Neural cell (in vitro differentiated cells): Measurements from ENCODE around the gene PPP1R36. TPM values are rescaled to one million over a fixed set of nuclear protein-coding genes. Genes with fewer than 3 reads are reported as not detected.

Source experiments
- H2AFZ ChIP-seq: fragments of 200-600, 300-800 bp; sonication (generic), shearing (Covaris generic); 2 replicates; pipeline ENCODE4 v1.6.0; 2014; ENCODE audit warnings: low read depth, mild to moderate bottlenecking, antibody characterized with exemption, low read length, moderate library complexity
- H3F3A ChIP-seq: fragments of 200-600 bp; shearing (Covaris generic); 2 replicates; pipeline ENCODE4 v1.6.1; 2016; ENCODE audit warnings: mild to moderate bottlenecking, moderate library complexity, mixed read lengths, antibody characterized with exemption, low read length; ENCODE audit not compliant: insufficient read depth, poor library complexity, severe bottlenecking
- H3K27ac ChIP-seq: fragments of 200-600, 300-800 bp; sonication (generic), shearing (Covaris generic); 2 replicates; pipeline ENCODE4 v1.5.1; 2014; ENCODE audit warnings: mild to moderate bottlenecking, low read length, moderate library complexity
- H3K27me3 ChIP-seq: fragments of 300-800, 200-600 bp; sonication (generic), shearing (Covaris generic); 2 replicates; pipeline ENCODE4 v1.6.0; 2014; ENCODE audit warnings: mild to moderate bottlenecking, low read depth, low read length, moderate library complexity; ENCODE audit not compliant: insufficient read depth
- H3K36me3 ChIP-seq: fragments of 300-800, 200-600 bp; sonication (generic), shearing (Covaris generic); 2 replicates; pipeline ENCODE4 v1.5.1; 2014; ENCODE audit warnings: mild to moderate bottlenecking, antibody characterized with exemption, low read length, moderate library complexity; ENCODE audit not compliant: insufficient read depth
- H3K4me2 ChIP-seq: fragments of 300-800, 200-600 bp; sonication (generic), shearing (Covaris generic); 2 replicates; pipeline ENCODE4 v1.6.0; 2014; ENCODE audit warnings: mild to moderate bottlenecking, low read length
- H3K4me3 ChIP-seq: fragments of 300-800, 200-600 bp; sonication (generic), shearing (Covaris generic); 2 replicates; pipeline ENCODE4 v1.5.1; 2014; ENCODE audit warnings: mild to moderate bottlenecking, low read length, moderate library complexity
- H3K79me2 ChIP-seq: fragments of 200-600 bp; shearing (Covaris generic); replicated peaks from 2 replicates; pipeline ENCODE4 v1.6.0; 2014; ENCODE audit warnings: mild to moderate bottlenecking, low read length, moderate library complexity; ENCODE audit not compliant: insufficient read depth
- H3K9ac ChIP-seq: fragments of 300-800, 200-600 bp; sonication (generic), shearing (Covaris generic); 2 replicates; pipeline ENCODE4 v1.6.1; 2016; ENCODE audit warnings: mild to moderate bottlenecking, low read length, mixed read lengths
- H3K9me2 ChIP-seq: fragments of 200-600 bp; shearing (Covaris generic); 2 replicates; pipeline ENCODE4 v1.6.1; 2016; ENCODE audit warnings: mild to moderate bottlenecking, low read length, mixed read lengths; ENCODE audit not compliant: insufficient read depth
- H3K9me3 ChIP-seq: fragments of 200-600, 300-800 bp; sonication (generic), shearing (Covaris generic); 2 replicates; pipeline ENCODE4 v1.6.1; 2016; ENCODE audit warnings: mild to moderate bottlenecking, mixed run types, low read length, moderate library complexity, mixed read lengths
- H4K20me1 ChIP-seq: fragments of 200-600 bp; shearing (Covaris generic); 2 replicates; pipeline ENCODE4 v1.6.1; 2016; ENCODE audit warnings: mild to moderate bottlenecking, mixed run types; ENCODE audit not compliant: insufficient read depth
- EP300 ChIP-seq: fragments of 450-650 bp; conservative IDR thresholded peaks from 2 replicates; pipeline ENCODE4 v1.6.1; 2014; ENCODE audit warnings: antibody characterized with exemption, mild to moderate bottlenecking, moderate library complexity; ENCODE audit not compliant: poor library complexity, severe bottlenecking
- EZH2 ChIP-seq: fragments of 200-600, 300-800 bp; shearing (Covaris generic), sonication (generic); IDR thresholded peaks from 2 replicates; pipeline ENCODE4 v1.6.1; 2014; ENCODE audit warnings: antibody characterized with exemption, low read length, borderline replicate concordance, mild to moderate bottlenecking; ENCODE audit not compliant: insufficient read depth, poor library complexity, severe bottlenecking
- MXI1 ChIP-seq: fragments of 450-650 bp; conservative IDR thresholded peaks from 2 replicates; pipeline ENCODE4 v1.6.1; 2014; ENCODE audit warnings: antibody characterized with exemption, mild to moderate bottlenecking; ENCODE audit not compliant: poor library complexity, severe bottlenecking
- POLR2AphosphoS5 ChIP-seq: IDR thresholded peaks from 2 replicates; pipeline ENCODE4 v1.6.1; 2012
- RAD21 ChIP-seq: fragments of 450-650 bp; conservative IDR thresholded peaks from 2 replicates; pipeline ENCODE4 v1.6.1; 2014; ENCODE audit warnings: antibody characterized with exemption, mild to moderate bottlenecking, moderate library complexity
- SMC3 ChIP-seq: fragments of 450-650 bp; conservative IDR thresholded peaks from 2 replicates; pipeline ENCODE4 v1.6.1; 2014; ENCODE audit warnings: antibody characterized with exemption, mild to moderate bottlenecking, moderate library complexity; ENCODE audit not compliant: poor library complexity
- TAF1 ChIP-seq: IDR thresholded peaks from 2 replicates; pipeline ENCODE4 v1.6.1; 2012; ENCODE audit warnings: low read depth
- polyA plus RNA-seq: library from polyadenylated mRNA; depleted of rRNA; stranded (reverse); fragments of >200 nt; gene quantifications from 2 replicates; pipeline ENCODE4 v1.2.3, GENCODE V29; 2014
- TF ChIP-seq, protein P1 (sequence below): fragments of 450-650 bp; IDR thresholded peaks from 2 replicates; pipeline ENCODE4 v1.5.1; 2014; ENCODE audit warnings: antibody characterized with exemption, mild to moderate bottlenecking, moderate library complexity; ENCODE audit not compliant: poor library complexity, severe bottlenecking
- TF ChIP-seq, protein P2 (sequence below): IDR thresholded peaks from 2 replicates; pipeline ENCODE4 v1.6.1; 2012; ENCODE audit warnings: borderline replicate concordance

PPP1R36 gene
- polyA plus RNA-seq, 1 donor from 2014 or later: not detected

DNA sequence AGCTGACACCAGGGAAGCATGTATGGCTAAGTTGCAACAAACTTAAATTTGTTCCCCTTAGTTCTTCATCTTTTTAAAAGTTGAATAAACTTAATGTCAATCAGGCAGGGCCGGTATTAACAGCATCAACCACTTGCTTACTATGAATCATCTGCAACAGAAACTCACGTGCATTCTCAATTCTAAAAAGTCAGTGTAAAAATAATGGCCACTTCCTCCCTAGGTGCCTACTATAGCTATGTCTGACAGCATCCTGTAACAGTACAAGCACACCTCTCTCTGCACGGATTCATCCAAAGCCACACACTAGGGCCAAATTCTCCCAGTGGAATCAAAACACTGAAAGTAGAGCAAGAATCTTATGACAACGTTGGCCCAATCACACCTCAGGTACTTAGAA is 48.6 kb downstream of the PPP1R36 start:
- no peak overlapping the region for H3K4me2 ChIP-seq
- H3K27me3 ChIP-seq: no peaks in the 10 kb centered on the region
- no peaks in the 10 kb centered on the region for H3K36me3 ChIP-seq
- H3K9ac ChIP-seq: no peak overlapping the region
- TF ChIP-seq, protein P1, sequence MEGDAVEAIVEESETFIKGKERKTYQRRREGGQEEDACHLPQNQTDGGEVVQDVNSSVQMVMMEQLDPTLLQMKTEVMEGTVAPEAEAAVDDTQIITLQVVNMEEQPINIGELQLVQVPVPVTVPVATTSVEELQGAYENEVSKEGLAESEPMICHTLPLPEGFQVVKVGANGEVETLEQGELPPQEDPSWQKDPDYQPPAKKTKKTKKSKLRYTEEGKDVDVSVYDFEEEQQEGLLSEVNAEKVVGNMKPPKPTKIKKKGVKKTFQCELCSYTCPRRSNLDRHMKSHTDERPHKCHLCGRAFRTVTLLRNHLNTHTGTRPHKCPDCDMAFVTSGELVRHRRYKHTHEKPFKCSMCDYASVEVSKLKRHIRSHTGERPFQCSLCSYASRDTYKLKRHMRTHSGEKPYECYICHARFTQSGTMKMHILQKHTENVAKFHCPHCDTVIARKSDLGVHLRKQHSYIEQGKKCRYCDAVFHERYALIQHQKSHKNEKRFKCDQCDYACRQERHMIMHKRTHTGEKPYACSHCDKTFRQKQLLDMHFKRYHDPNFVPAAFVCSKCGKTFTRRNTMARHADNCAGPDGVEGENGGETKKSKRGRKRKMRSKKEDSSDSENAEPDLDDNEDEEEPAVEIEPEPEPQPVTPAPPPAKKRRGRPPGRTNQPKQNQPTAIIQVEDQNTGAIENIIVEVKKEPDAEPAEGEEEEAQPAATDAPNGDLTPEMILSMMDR: no peak
- TF ChIP-seq, protein P2, sequence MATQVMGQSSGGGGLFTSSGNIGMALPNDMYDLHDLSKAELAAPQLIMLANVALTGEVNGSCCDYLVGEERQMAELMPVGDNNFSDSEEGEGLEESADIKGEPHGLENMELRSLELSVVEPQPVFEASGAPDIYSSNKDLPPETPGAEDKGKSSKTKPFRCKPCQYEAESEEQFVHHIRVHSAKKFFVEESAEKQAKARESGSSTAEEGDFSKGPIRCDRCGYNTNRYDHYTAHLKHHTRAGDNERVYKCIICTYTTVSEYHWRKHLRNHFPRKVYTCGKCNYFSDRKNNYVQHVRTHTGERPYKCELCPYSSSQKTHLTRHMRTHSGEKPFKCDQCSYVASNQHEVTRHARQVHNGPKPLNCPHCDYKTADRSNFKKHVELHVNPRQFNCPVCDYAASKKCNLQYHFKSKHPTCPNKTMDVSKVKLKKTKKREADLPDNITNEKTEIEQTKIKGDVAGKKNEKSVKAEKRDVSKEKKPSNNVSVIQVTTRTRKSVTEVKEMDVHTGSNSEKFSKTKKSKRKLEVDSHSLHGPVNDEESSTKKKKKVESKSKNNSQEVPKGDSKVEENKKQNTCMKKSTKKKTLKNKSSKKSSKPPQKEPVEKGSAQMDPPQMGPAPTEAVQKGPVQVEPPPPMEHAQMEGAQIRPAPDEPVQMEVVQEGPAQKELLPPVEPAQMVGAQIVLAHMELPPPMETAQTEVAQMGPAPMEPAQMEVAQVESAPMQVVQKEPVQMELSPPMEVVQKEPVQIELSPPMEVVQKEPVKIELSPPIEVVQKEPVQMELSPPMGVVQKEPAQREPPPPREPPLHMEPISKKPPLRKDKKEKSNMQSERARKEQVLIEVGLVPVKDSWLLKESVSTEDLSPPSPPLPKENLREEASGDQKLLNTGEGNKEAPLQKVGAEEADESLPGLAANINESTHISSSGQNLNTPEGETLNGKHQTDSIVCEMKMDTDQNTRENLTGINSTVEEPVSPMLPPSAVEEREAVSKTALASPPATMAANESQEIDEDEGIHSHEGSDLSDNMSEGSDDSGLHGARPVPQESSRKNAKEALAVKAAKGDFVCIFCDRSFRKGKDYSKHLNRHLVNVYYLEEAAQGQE: no peak
- TF ChIP-seq TAF1 (no peak), MXI1 (no peak), EZH2 (no peak), EP300 (no peak)
- no peaks in the 10 kb centered on the region for H4K20me1 ChIP-seq
- H3F3A ChIP-seq: no peaks in the 10 kb centered on the region
- H3K4me3 ChIP-seq: no peak overlapping the region
- H3K9me2 ChIP-seq: no peaks in the 10 kb centered on the region
- H3K79me2 ChIP-seq: no peaks in the 10 kb centered on the region
- no peaks in the 10 kb centered on the region for H3K9me3 ChIP-seq
- no peak overlapping the region for H3K27ac ChIP-seq
- no peak overlapping the region for H2AFZ ChIP-seq

DNA sequence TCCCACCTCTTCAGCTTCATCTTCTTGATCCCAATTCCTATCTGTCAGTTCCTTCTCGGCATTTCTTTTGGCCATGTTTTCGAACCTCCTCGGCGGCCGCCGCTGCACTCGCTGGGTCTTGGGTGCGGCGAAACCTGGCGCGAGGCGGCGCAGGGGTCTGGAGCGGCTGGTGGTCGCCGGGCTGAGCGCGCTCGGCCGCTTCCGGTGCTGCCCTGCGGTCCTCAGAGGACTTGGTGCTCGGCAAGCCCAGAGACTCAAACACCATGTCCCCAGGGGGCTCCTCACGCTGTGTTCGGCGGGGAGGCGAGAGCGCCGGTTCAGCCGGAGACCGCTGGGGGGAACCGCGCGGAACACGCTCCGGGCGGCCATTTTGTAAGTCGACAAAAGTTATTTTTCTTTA is 51.8 kb downstream of the PPP1R36 start:
- Histone ChIP-seq H3F3A (no peaks in the 10 kb centered on the region), H3K27me3 (no peaks in the 10 kb centered on the region), H3K4me3 (no peak overlapping the region), H2AFZ (no peak overlapping the region), H3K36me3 (no peaks in the 10 kb centered on the region), H3K9me3 (no peaks in the 10 kb centered on the region), H3K9me2 (no peaks in the 10 kb centered on the region), H3K4me2 (no peak overlapping the region), H3K79me2 (no peaks in the 10 kb centered on the region), H3K27ac (no peak overlapping the region), H4K20me1 (no peaks in the 10 kb centered on the region), H3K9ac (no peak overlapping the region)
- TF ChIP-seq EP300 (no peak), MXI1 (no peak), POLR2AphosphoS5 (no peak), EZH2 (no peak), RAD21 (no peak), SMC3 (no peak), TAF1 (no peak)
- TF ChIP-seq, protein P2: no peak
- TF ChIP-seq, protein P1: no peak
